Skin epidermis (tissue), 12 donors: Measurements from ENCODE around the gene TMEM184A.

Experiments
- H3K27ac ChIP-seq, 21 experiments: fragments of 200-600 bp; sonication (generic) in 11 of 21; one replicate each; pipeline ENCODE4 v1.5.0; 2020; ENCODE audit warnings: mild to moderate bottlenecking in 3 of 21, inconsistent platforms in 2 of 21, moderate library complexity in 2 of 21
- H3K4me3 ChIP-seq, 7 experiments: fragments of 200-600 bp; sonication (generic) in 2 of 7; one replicate each; pipeline ENCODE4 v1.5.0; 2020; ENCODE audit warnings: inconsistent platforms in 2 of 7, mild to moderate bottlenecking in 2 of 7, moderate library complexity in 1 of 7

Gene TMEM184A

DNA sequence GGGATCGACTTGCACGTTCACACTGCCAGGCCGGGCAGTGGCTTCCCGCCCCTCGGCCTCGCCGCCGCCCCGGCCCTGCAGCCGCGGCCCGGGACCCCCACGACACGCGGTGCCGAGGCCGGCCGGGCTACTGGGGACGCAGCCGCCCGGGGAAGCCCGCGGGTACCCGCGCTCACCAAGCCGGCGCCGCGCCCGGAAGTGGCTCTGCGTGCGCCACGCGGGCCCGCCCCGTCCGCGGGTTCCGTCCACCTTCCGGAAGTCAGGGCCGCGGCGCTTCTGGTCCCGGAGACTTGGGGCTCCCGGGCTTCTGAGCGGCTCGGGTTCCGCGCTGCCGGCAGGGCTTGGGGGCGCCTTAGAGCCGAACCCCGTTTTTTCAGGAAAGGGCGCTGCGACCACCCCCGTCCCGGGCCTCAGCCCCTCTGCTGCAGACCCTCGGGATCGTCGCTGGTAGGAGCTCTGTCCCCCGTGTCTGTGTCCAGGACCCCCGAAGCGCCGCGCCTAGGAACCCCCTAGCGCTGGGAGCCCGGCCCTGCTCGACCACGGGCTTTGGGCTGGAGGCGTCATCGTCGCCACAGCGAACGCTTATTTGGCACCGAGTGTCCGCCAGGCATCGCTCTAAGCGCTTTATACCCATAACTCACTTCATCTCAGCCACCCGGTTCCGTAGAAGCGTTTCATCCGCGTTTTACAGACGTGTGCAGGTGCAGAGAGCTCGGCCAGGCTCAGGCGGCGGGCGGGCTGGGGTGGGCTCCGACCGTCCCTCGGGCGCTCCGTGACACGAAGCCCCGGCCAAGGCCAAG lies 14.0 kb upstream of the TMEM184A start, which contains the start of gene PSMG3:
Gene PSMG3, minus strand, starts transcription at position 200 of the 800 bp plus-strand sequence. CDS start 693 bp downstream, outside the sequence.
- H3K4me3 ChIP-seq: peak within 1 kb of the TSS; percentile 72 to 88 (median 82)
- H3K27ac ChIP-seq: peak within 1 kb of the TSS; percentile 89 to 99 (median 95)

GRCh38 chr7:1569440-1569832 lies 13.4 kb upstream of the TMEM184A start:
- H3K4me3 ChIP-seq: peak overlapping the region; percentile 72 to 88 (median 82)

DNA sequence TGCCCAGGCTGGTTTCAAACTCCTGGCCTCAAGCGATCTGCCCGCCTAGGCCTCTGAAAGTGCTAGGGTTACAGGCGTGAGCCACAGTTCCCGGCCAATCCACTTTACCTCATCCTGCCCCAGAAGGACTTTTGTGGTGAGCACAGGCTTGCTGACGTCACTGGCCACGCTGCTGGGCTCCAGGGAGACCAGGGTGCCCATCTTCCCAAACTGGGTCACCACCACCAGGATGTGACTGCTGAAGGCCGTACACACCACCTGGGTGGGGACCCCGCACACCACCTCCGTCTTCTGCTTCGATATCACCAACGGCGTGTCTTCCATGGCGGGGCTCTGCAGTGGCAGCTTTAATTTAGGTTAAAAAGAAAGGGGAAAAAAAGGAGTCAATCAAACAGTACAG lies 13.0 kb upstream of the TMEM184A start:
- peak overlapping the region in 20 of 21 experiments; percentile 58 to 99 (median 95) for H3K27ac ChIP-seq
- H3K4me3 ChIP-seq: peak overlapping the region; percentile 72 to 88 (median 82)

More at GRCh38 chr7:1569440-1569832, 13.4 kb upstream of the TMEM184A start:
- peak overlapping the region; percentile 89 to 99 (median 95) for H3K27ac ChIP-seq

- Histone ChIP-seq H3K27ac (peak overlapping the region in 20 of 21 experiments; percentile 40 to 99 (median 94)), H3K4me3 (peak overlapping the region in 1 of 7 experiments; percentile 21)
These were observed 12.0 kb upstream of the TMEM184A start for GRCh38 chr7:1567896-1568510.

- peak overlapping the region in 1 of 7 experiments; percentile 2 for H3K4me3 ChIP-seq
- H3K27ac ChIP-seq: peak overlapping the region in 20 of 21 experiments; percentile 40 to 99 (median 94)
These were observed 11.2 kb upstream of the TMEM184A start for GRCh38 chr7:1567049-1567771.

GRCh38 chr7:1566687-1567048 lies 10.7 kb upstream of the TMEM184A start:
- H3K4me3 ChIP-seq: no peak overlapping the region
- H3K27ac ChIP-seq: peak overlapping the region in 19 of 21 experiments; percentile 40 to 99 (median 94)

DNA sequence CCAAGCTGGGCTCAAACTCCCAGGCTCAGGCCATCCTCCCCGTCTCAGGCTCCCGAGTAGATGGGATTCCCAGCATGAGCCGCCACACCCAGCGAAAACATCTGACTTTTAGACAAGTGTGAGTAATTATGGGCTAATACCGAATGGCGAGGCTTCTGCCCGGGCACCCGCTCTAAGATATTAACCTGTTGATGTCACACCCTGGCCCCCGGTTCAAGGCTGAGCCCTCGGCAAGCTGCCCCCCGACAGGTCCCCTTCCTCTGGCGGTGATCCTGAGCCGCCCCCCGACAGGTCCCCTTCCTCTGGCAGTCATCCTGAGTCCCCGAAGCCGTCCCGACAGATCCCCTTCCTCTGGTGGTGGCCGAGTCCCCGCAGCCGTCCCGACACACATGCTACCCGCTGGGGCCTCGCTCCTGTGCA lies 8.6 kb upstream of the TMEM184A start:
- H3K27ac ChIP-seq: peak overlapping the region in 11 of 21 experiments; percentile 6 to 98 (median 57)
- no peak overlapping the region for H3K4me3 ChIP-seq

DNA sequence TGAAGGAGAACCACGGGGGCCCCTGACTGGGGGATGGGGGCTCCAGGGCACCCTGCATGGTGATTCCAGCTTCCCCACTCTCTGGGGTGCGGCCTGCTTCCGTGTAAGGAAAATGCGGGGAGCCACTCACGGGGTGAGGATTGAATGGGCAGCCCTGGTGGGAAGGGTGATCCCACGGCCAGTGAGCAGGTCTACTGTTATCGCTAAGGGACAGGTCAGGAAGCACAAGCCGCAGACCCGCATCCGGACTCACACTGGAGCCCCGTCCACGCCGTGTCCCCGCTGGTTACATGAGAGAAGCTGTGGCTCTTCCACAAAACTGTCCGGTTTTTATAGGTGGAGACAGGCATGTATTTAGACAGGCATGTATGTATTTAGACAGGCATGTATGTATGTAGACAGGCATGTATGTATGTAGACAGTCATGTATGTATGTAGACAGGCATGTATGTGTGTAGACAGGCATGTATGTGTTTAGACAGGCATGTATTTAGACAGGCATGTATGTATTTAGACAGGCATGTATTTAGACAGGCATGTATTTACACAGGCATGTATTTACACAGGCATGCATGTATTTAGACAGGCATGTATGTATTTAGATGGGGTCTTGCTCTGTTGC lies 8.1 kb upstream of the TMEM184A start:
- H3K27ac ChIP-seq: peak overlapping the region in 7 of 21 experiments; percentile 6 to 98 (median 77)
- no peak overlapping the region for H3K4me3 ChIP-seq

GRCh38 chr7:1562597-1563051 lies 6.6 kb upstream of the TMEM184A start:
- H3K4me3 ChIP-seq: no peak overlapping the region
- H3K27ac ChIP-seq: peak overlapping the region in 6 of 21 experiments; percentile 22 to 62 (median 49)

- Histone ChIP-seq H3K27ac (peak overlapping the region in 7 of 21 experiments; percentile 22 to 84 (median 49)), H3K4me3 (no peak overlapping the region)
These were observed 6.1 kb upstream of the TMEM184A start for GRCh38 chr7:1562116-1562515.

DNA sequence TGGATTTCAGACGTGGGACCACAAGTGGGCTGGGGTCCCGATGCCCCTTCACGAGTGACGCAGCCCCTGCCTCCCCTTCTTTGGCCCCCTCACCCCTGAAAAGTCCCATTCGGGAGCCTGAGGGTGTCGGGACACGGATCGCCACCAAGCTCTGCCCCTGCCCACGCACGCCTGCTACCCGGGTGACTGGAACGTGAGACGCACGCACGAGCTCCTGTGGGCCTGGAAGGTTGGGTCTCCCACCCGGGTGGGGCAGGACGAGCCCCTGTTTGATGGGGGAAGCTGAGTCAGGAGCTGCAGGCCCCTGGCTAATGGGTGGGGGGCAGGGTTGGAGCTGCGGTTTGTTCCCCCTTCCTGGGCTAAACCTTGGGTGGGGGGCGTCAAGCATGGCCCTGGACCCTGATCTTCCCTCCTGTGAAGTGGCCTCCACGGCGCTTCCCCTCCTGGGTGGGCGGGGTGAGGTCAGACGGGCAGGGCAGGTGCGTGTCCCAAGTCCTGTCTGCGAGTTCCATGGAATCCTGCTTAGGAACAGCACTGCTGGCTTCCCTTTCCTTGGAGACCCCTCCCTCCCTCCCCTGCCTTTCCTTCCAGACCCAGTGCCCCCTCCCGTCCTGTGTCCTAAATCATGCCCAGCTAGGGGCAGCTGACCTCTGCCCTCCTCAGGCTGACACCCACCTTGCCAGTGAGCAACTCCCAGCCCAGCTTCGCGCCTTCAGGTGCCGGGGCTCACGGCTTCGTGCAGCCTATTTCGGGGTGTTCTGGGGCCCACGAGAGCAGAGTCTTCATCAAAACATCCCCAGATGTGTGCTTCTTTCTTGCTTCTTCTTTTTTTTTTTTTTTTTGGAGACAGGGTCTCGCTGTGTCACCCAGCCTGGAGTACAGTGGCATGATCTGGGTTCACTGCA lies 5.3 kb upstream of the TMEM184A start:
- Histone ChIP-seq H3K27ac (peak overlapping the region in 10 of 21 experiments; percentile 35 to 87 (median 82)), H3K4me3 (no peak overlapping the region)

DNA sequence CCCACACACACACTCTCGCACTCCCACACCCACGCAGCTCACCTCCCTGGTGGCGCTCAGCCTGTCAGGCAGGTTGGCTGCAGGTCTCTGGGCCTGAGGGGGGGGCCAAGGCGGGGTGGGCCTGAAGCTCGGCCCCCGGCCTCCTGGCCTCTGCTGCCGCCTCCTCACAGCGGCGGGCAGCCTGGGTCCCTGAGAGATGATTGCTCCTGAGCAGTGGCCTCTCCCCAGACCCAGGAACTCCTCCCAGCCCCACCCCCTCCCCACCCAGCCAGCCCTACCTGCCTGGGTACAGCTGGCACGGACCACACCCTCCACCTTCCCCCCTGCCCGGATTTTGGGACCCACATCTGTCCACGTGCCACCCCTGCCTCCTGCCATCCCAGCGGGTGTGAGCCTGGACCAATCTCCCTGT lies 4.6 kb upstream of the TMEM184A start:
- Histone ChIP-seq H3K4me3 (peak overlapping the region in 5 of 7 experiments; percentile 5 to 34 (median 19)), H3K27ac (peak overlapping the region in 20 of 21 experiments; percentile 38 to 87 (median 80))

DNA sequence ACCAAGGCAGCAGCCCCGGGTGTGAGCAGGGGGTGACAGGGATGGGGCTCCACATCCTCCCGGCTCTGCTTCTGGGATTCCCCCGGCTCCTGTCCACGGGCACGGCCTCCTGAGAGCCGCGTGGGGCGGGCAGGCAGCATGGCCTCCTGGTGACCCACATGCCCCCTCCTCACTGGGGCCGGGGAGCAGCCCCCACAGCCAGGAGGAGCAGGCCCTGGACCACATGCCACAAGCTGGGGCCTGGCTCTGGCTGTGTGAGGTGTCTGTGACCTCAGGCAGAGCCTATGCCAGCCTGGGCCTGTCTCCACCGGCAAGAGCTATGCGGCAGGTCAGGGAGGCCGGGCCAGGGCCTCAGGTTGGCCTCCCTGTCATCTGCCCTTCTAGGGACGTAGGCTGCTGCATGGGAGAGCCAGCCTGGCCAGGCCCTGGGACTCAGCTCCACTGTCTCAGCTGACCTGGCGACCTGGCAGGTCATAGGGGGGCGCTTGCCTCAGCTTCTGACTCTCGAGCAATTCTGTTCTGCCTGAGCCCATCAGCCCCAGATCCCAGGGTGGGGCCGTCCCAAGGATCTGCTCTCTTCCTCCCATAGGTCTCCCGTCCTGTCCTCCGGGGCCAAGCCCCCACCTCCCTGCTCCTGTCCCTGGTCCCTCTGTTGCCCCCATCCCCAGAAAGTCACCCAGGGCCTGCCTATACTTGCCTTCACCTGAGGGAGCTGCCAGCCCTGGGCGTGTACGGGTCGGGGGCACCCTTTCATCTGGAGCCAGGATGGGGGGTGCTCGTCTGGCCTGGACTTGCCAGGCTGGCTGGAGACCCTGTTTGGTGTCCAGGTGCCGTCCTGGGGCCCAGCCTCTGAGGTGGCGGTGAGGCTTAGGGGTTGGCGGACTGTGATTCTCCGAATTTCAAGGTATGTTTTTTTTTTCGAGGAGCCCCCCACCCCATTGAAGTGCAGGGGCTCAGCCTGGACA lies 3.9 kb upstream of the TMEM184A start:
- peak overlapping the region in 20 of 21 experiments; percentile 38 to 87 (median 80) for H3K27ac ChIP-seq
- peak overlapping the region in 6 of 7 experiments; percentile 5 to 34 (median 16) for H3K4me3 ChIP-seq

DNA sequence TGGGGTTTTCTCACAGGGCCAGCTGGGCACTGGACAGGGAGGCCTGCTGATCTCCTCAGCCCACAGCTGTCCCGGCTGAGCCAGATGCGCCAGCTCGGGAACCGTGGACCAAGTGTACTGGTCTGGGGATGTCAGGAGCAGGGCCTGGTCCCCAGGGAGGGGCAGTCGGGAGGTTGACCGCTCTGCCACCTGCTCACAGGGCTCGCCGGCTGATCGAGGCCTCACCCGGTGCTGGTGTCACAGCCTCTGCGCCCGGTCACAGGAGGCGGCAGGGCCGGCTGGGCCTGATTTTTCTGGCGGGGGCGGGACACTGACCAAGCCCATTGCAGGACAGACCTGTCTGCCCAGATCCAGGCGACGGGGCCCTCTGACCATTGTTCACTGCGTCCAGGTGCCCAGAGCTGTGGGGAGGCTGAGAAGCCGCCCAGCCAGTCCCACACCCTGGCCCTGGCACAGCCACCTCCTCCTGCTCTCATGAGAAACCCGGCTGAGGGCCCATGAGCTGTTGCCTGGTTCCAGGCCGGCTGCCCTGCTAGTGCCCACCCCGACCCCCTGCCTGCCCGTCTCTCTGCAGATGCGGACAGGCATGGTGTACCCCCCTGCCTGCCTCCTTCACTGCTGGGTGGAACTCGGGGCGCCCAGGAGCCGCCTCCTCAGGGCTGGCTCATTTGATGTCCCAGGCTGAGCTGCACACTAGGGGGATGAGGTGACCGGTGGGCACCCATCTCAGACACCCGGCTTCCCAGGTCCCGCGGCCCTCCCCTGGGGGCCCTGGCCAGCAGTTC lies 3.0 kb upstream of the TMEM184A start:
- H3K4me3 ChIP-seq: peak overlapping the region in 4 of 7 experiments; percentile 5 to 34 (median 14)
- peak overlapping the region in 18 of 21 experiments; percentile 38 to 87 (median 80) for H3K27ac ChIP-seq

- H3K27ac ChIP-seq: peak overlapping the region in 13 of 21 experiments; percentile 25 to 87 (median 81)
- no peak overlapping the region for H3K4me3 ChIP-seq
These were observed 2.3 kb upstream of the TMEM184A start for GRCh38 chr7:1558181-1558811.

DNA sequence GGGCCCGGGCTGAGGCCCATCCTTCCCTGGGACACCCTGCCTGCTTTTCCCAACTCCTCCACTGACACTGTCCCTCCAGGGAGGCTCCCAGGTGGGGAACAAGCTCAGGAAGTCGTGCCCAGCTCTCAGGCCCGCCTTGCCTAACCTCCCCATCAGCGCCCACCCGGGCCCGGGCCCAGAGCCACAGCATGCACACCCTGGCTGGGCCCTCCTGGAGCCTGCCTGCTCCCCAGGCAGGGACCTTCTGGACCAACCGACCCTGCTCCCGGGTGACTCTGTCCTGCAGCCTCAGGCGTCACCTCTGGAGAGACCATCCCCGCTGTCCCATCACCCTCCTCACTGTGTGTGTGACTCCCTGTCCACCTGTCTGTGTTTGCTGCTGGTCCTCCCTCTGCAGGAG lies 1.8 kb upstream of the TMEM184A start:
- no peak overlapping the region for H3K4me3 ChIP-seq
- H3K27ac ChIP-seq: peak overlapping the region in 2 of 21 experiments; percentile 81 to 87
